ENCODE results near the gene PPP1R12A.

Gene PPP1R12A

DNA sequence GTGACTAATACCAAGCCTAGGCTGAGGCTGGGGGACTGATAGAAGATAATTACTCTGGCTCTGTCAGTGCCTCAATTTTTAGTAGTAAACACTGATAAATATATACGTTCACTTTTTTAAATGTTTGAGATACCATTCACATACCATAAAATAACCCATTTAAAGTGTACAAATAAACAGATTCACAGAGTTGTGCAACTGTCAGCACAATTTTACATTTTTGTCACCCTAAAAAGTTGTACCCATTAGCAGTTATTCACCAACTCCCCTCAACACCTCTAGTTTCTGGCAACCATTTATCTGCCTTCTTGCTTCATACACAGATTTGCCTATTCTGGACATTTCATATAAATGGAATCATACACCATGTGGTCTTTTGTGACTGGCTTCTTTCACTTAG, 15.1 kb downstream of the PPP1R12A start:
- in situ Hi-C loops (cut with MboI; ENCODE audit: low pct_unique_long_range_greater_than_20kb, low sequenced_read_pairs, unreplicated experiment): no loop called here
- DNase-seq (ENCODE audit: low spot score): no peak
- TF ChIP-seq, protein P1, sequence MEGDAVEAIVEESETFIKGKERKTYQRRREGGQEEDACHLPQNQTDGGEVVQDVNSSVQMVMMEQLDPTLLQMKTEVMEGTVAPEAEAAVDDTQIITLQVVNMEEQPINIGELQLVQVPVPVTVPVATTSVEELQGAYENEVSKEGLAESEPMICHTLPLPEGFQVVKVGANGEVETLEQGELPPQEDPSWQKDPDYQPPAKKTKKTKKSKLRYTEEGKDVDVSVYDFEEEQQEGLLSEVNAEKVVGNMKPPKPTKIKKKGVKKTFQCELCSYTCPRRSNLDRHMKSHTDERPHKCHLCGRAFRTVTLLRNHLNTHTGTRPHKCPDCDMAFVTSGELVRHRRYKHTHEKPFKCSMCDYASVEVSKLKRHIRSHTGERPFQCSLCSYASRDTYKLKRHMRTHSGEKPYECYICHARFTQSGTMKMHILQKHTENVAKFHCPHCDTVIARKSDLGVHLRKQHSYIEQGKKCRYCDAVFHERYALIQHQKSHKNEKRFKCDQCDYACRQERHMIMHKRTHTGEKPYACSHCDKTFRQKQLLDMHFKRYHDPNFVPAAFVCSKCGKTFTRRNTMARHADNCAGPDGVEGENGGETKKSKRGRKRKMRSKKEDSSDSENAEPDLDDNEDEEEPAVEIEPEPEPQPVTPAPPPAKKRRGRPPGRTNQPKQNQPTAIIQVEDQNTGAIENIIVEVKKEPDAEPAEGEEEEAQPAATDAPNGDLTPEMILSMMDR (IDR thresholded peaks at IDR 0.05; ENCODE audit: extremely low read depth, insufficient read depth, missing control alignments): no peak

DNA sequence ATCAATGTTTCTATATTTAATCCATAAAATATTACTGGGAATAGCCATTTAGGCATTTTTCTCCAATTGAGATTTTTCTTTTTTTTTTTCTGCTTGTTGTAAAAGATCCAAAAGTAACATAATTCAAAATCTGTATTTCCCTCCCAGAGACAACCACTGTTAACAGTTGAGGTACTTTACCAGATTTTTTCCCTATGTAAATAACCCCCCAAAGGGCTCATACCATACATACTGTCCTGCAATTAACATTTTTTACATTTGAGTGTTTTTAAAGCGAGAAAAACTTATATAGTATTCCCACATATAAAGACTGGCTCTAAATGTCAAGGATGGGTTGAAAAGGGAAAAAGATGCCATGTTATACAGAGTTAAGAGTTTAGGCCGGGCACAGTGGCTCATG, 18.1 kb downstream of the PPP1R12A start:
- TF ChIP-seq, protein P1 (IDR thresholded peaks at IDR 0.05; ENCODE audit: extremely low read depth, insufficient read depth, missing control alignments): no peak
- in situ Hi-C loops (cut with MboI; ENCODE audit: low pct_unique_long_range_greater_than_20kb, low sequenced_read_pairs, unreplicated experiment): no loop called here
- no peak for DNase-seq (ENCODE audit: low spot score)

DNA sequence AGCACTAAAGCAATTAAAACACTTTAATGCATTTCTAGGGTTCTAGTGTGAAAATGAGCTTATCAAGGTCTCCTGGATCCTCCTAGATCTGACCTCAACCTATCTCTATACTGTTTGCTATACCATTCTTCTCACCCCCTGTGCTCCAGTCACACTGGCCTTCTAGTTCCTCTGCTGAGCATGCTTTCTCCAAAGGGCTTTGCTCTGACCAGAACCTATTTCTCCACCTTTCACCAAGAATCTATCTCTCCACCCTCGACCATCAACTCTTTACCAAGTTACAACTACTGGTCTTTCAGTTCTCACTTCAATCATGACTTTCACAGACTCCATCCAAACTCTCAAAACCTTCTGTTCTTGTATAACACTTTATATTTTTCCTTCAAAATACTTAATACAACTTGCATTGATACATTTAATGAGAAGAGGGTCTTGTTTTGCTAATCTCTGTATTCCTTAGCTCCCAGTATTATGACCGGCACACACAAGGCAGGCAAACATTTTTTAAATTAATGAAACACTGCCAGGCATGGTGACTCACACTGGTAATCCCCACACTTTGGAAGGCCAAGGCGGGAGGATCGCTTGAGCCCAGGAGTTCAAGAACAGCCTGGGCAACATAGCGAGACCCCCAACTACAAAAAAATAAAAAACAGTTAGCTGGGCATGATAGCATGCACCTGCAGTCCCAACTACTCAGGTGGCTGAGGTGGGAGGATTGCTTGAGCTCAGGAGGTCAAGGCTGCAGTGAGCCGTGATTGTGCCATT, 22.8 kb downstream of the PPP1R12A start:
- no peak for DNase-seq (ENCODE audit: low spot score)
- in situ Hi-C loops (cut with MboI; ENCODE audit: low pct_unique_long_range_greater_than_20kb, low sequenced_read_pairs, unreplicated experiment): no loop called here
- TF ChIP-seq, protein P1 (IDR thresholded peaks at IDR 0.05; ENCODE audit: extremely low read depth, insufficient read depth, missing control alignments): no peak

DNA sequence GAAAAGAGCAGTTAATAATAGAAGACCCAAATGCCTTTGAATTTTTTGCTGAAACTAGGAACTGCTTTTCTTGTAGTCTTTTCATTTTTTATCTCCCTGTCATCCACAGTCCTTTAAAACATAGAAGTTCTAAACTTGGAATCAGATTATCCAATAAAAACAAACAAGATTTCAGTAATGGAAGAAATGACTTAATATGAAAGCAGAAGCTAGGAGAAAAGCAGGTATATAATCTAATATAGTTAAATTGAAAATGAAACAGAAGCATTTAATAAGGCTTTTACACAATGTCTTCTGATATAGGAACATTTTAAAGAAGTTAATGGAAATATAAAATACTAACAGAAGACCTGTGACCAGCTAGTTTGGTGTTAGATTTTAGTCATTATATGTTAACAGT, 26.5 kb downstream of the PPP1R12A start:
- DNase-seq (ENCODE audit: low spot score): no peak
- TF ChIP-seq, protein P1 (IDR thresholded peaks at IDR 0.05; ENCODE audit: extremely low read depth, insufficient read depth, missing control alignments): no peak
- in situ Hi-C loops (cut with MboI; ENCODE audit: low pct_unique_long_range_greater_than_20kb, low sequenced_read_pairs, unreplicated experiment): no loop called here

DNA sequence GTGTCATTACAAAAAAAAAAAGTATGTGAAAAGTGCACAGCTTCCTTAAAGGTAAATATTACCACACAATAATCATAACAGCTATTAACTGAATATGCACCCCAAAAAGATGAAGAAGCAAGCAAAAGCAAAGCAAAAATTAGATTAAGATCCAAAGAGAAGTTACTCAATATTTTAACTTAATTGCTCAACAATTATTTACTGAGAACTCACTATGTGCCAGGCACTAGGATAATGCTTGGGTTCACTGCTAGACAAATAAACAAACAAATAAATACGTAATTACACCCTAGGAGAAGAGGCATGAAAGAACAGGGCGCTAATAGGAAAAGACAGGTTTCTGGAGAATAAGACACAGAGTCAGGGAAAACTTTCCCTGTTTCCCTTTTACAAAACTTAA, 33.4 kb downstream of the PPP1R12A start:
- TF ChIP-seq, protein P1 (IDR thresholded peaks at IDR 0.05; ENCODE audit: extremely low read depth, insufficient read depth, missing control alignments): no peak
- DNase-seq (ENCODE audit: low spot score): no peak
- in situ Hi-C loops (cut with MboI; ENCODE audit: low pct_unique_long_range_greater_than_20kb, low sequenced_read_pairs, unreplicated experiment): no loop called here

DNA sequence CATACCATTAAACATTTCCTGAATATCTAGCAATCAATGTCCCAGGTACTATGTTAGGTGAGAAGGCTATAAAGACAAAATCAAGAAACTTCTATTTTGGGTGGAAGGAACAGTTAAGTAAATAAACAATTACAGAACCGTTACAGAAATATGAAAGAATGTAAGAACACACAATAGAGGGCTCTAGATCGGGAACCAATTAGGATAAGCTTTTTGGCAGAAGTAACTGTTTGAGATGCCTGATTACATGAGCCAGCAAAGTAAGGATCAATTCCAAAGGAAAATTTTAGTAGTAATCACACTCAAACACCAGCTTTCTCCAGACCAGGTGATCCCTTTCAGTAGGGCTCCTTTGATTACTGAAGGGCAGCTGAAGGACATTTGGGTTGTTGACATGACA, 33.9 kb downstream of the PPP1R12A start:
- DNase-seq (ENCODE audit: low spot score): no peak
- TF ChIP-seq, protein P1 (IDR thresholded peaks at IDR 0.05; ENCODE audit: extremely low read depth, insufficient read depth, missing control alignments): no peak
- in situ Hi-C loops (cut with MboI; ENCODE audit: low pct_unique_long_range_greater_than_20kb, low sequenced_read_pairs, unreplicated experiment): no loop called here

Data from GM13977 (cell line).